GM12874 (cell line): ENCODE results near the gene HTR1D.

Experiments
- TF ChIP-seq, protein P1 (sequence below): IDR thresholded peaks from 2 replicates; pipeline ENCODE4 v1.5.1; 2011; ENCODE audit warnings: low read depth, mild to moderate bottlenecking, control low read depth, low read length, moderate library complexity; ENCODE audit not compliant: insufficient read depth

The HTR1D gene

DNA sequence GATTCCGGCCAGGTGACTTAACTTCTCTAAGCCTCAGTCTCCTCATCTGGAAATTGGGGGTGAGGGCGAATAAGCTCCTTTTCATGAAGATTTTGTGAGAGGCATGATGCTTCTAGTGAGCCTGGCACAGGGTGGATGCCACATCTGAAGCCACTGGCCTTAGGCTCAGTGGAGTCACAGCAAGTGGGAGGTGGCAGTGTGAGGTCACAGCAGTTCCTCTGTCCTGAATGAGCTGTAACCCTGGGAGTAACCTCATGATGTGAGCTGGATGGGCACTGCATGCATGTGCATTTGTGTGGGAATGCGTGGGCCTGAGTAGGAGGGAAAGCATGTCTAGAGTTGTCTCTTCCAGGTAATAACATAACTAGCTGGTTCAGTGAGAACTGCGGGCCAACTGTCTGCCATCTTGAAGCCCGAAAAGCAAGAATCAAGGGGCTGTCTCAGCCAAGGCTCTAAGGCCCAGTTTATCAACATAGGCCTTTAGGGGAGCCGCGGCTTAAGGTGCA is 27.0 kb upstream of the HTR1D start:
- TF ChIP-seq, protein P1, sequence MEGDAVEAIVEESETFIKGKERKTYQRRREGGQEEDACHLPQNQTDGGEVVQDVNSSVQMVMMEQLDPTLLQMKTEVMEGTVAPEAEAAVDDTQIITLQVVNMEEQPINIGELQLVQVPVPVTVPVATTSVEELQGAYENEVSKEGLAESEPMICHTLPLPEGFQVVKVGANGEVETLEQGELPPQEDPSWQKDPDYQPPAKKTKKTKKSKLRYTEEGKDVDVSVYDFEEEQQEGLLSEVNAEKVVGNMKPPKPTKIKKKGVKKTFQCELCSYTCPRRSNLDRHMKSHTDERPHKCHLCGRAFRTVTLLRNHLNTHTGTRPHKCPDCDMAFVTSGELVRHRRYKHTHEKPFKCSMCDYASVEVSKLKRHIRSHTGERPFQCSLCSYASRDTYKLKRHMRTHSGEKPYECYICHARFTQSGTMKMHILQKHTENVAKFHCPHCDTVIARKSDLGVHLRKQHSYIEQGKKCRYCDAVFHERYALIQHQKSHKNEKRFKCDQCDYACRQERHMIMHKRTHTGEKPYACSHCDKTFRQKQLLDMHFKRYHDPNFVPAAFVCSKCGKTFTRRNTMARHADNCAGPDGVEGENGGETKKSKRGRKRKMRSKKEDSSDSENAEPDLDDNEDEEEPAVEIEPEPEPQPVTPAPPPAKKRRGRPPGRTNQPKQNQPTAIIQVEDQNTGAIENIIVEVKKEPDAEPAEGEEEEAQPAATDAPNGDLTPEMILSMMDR, result no peak

DNA sequence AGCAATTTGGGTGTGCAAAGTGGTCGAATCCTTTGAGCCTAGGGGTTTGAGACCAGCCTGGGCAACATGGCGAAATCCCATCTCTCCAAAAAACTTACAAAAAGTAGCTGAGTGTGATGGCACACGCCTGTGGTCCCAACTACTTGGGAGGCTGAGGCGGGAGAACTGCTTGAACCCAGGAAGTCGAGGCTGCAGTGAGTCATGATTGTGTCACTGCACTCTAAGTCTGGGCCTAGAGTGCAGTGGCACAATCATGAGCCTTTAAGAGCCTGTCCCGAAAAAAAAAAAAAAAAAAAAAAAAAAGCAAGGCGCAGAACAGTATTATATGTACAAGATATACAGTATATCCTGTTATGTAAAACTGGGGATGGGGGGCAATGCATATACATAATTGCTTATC is 25.1 kb upstream of the HTR1D start:
- TF ChIP-seq, protein P1, result no peak

DNA sequence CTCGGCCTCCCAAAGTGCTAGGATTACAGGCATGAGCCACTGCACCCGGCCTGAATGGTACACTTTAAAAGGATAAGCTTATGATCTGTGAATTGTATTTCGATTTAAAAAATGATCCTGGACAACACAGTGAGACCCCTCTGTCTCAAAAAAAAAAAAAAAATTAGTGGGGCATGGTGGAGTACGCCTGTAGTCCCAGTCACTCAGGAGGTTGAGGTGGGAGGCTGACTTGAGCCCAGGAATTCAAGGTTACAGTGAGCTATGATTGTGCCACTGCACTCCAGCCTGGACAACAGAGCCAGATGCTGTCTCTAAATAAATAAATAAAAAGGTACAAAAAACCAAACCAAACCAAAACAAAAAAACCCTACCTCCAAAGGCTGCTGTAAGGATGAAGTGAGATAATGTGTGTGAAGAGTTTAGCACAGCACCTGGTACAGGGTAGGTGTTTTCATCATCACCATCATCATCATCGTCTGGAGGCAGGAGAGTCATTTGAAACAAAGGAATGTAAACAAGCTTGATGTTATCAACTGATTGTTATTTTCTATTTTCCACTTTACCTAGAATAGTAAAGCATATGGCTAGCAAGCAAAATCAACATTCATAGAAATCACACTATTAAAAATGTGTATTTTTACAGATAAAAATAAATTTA is 22.5 kb upstream of the HTR1D start:
- TF ChIP-seq, protein P1, result no peak

DNA sequence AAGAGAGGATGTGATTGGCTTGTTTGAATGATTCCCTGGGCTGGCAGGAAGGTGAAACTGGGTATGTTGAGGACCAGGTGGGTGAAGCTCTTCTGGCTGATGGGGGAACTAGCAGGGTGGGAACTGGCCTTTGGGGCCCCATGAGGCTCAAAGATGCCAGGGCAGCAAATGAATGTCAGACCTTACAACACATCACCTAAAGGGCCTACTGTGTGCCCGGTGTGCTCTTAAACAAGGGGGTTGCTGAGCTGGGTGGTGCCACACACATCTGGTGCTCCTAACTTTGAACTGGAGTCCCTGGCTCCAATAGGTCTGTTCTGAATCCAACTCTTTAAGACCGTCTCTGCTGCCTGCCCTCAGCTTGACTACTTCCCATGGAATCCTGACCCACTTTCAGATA is 21.3 kb upstream of the HTR1D start:
- TF ChIP-seq, protein P1, result no peak

DNA sequence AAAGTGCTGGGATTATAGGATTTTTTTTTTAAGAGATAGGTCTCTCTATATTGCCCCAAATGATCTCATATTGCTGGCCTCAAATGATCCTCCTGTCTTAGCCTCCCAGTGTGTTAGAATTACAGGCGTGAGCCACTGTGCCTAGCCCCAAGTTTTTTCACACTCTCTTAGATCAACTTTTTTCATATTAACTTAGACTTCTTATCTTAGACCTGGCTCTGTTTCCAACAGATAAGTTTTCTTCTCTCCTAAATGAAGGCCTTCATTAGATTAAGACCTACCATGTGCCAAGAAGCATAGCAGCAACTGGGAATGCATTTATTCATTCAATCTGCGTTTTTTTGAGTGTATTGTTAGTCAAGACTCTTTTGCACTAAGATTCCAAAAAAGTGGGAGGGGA is 20.2 kb upstream of the HTR1D start:
- TF ChIP-seq, protein P1, result no peak

DNA sequence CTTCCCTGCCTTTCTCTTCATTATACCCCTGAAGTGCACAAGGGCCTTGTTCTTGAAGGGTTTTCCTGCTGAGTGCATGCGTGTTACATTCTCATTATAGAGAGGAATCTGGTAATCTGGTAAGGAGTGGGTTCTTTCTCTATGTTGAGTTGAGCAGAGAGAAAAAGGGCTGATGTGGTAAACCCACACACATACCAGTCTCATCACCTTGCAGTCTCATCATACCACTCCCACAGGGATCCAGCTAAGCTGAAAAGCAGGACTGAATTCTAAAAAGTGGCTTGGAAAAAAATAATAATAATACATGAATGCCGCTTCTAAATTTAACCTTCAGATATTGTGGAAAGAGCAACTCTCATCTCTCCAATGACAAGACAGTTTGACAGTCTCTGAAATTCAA is 10.5 kb upstream of the HTR1D start:
- TF ChIP-seq, protein P1, result no peak

DNA sequence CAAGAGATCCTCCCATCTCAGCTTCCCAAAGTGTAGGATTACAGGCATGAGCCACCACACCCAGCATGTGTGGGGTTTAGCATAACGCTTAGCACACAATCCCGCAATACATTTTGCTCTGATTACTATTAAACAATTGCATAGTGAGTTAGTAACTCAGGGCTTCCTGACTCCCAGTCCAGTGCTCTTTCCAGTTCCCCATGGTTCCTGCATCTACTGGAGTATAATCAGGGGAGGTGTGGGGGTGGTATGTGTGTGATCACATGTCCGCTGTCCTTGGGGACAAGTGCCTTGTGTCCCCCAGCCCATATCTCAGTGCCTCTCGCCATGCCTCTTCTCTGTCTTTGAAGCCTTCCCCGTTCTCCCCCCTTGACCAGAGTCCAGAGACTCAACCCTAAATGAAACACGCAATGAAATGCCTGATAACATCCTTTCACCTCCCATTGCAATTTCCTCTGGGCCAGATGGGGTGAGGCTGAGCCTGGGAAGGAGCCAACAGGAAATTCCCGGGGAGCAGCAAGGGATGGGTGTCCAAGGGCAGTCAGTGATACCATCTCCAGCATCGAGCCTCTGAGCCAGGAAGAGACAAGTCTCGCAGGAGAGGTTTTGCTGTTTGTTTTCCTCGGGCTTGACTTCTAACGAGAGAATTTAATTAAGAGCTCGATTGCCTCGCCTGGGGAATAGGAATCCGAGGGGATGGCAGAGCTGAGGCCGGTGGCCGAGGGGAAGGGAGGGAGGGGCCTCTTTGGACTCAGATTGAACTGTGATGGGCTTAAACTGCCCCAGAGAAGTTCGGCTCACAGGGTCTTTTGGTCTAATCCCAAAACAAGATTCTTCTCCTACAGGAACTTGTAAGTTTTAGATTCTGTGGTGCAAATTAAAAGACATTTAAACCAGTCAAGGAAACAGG is 7.7 kb upstream of the HTR1D start:
- TF ChIP-seq, protein P1, result no peak
